Psoas muscle (tissue), 8 donors: ENCODE measurements around the gene SNCG. TPM values are rescaled to one million over a fixed set of nuclear protein-coding genes. Genes with fewer than 3 reads are reported as not detected.
A peak's percentile ranks its signal among the peaks of the same experiment; 100 is the strongest.
"Not testable (repeated sequence)": the region's sequence is repeated elsewhere in the genome, so short reads cannot be mapped to it uniquely, and the experiment has no call there.

Experiments
- ATAC-seq, 4 donors: fragments of 200-7000 bp; cut with Tn5 transposase; one replicate each; pipeline ENCODE4 v1.9.1; 2020; ENCODE audit warnings: moderate library complexity in 3 of 4, mild to moderate bottlenecking in 2 of 4
- DNase-seq, 2 donors: peaks; one replicate each; pipeline ENCODE4 v3.0.0-alpha.2; 2020
- H3K27ac ChIP-seq: fragments of 200-600 bp; one replicate; pipeline ENCODE4 v1.8.0; 2022
- H3K27me3 ChIP-seq, 3 donors: fragments of 200-600 bp in 1 of 3; one replicate each; pipeline versions ENCODE4 v1.6.1 to v1.8.0; 2013 to 2022; ENCODE audit warnings: low read length in 2 of 3, mild to moderate bottlenecking in 2 of 3, moderate library complexity in 1 of 3; ENCODE audit not compliant: insufficient read depth in 3 of 3
- H3K36me3 ChIP-seq, 2 donors: fragments of 200-600 bp in 1 of 2; one replicate each; pipeline versions ENCODE4 v1.6.1 to v1.8.0; 2013 to 2022; ENCODE audit warnings: low read depth in 1 of 2, mild to moderate bottlenecking in 1 of 2, moderate library complexity in 1 of 2; ENCODE audit not compliant: insufficient read depth in 1 of 2
- H3K4me1 ChIP-seq: fragments of 200-600 bp; one replicate; pipeline ENCODE4 v1.8.0; 2022
- H3K4me3 ChIP-seq: fragments of 200-600 bp; one replicate; pipeline ENCODE4 v1.8.0; 2022; ENCODE audit warnings: mild to moderate bottlenecking
- H3K9me3 ChIP-seq: fragments of 200-600 bp; one replicate; pipeline ENCODE4 v1.8.0; 2022
- CTCF ChIP-seq: fragments of 200-600 bp; IDR thresholded peaks from one replicate; pipeline ENCODE4 v1.8.0; 2022; ENCODE audit warnings: antibody characterized with exemption
- WGBS, 3 donors: extraction: QIAGEN DNeasy Blood & Tissue Kit; methylation state at CpG; one replicate each; pipeline versions ENCODE4 v1.1.6 to v1.1.7; 2013; 5-methylcytosine and 5-hydroxymethylcytosine counted together
- intact Hi-C, 2 donors: fragments of 100-400 bp; cut with DNase I; formaldehyde crosslinking; loops; one replicate each; pipeline versions ENCODE4 v1.11.0 to v1.14.2; 2022
- polyA plus RNA-seq, 3 donors: library from polyadenylated mRNA; stranded (reverse); fragments of 200-250 nt; gene quantifications; one replicate each; pipeline ENCODE4 v1.2.3, GENCODE V29; 2013
- total RNA-seq, 4 donors: library from RNA; stranded (reverse); fragmentation: NEBNext Ultra II Directional in 2 of 4; extraction: Animal tissue kit (Norgen Biotek cat#: 25700) in 2 of 4; gene quantifications; one replicate each; pipeline versions ENCODE4 v1.2.1 to v1.2.4, GENCODE V29; 2021 to 2023
- donor health status: healthy with polysubstance abuse.
- donor health status: DM: no; HTN: no; CAD: no; lungs with moderate emphysema.
- donor health status: Bipolar disorder and iron deficiency.
- donor health status: healthy.
- donor health status: DM: yes; HTN: yes; CAD: no.
- donor health status: DM: no; HTN: no; CAD: no.
- donor health status: DM: no; HTN: no; CAD: no.
- donor health status: DM: yes; HTN: yes; CAD: no.

SNCG gene
- total and polyA plus RNA-seq, 7 donors = 5.8 to 21.3 (median 11.0) TPM

DNA sequence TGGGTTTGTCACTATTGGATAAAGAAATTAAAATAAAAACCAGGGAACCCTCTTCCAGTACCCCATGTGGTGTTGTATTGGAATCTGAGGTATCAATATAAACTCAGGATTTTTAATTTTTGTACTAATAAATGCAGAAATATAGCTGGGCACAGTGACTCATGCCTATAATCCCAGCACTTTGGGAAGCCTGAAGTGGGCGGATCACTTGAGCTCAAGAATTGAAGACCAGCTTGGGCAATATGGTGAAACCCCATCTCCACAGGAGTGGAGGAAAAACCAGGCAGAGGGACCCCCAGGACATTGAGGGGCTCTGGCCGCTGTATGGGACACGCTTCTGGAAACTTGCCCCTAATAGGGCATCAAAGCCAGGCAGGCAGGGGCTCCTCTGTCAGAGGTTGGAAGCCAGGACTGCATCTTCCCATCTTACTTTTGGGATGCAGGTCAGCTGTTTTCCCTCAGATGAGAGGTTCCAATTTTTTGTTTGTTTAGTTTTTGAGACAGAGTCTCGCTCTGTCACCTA lies 21.0 kb downstream of the SNCG start:
- ATAC-seq = peak in 2 of 4 donors; percentile 13 to 40
- peak overlapping the region; percentile 86 for H3K27ac ChIP-seq
- intact Hi-C loops = loop anchor here (10.0 kb wide), 1 partner anchor 115 kb away; the partner anchor contains the start of genes GLUD1 (in 2 of the 2) and SHLD2 (in 2 of the 2)

DNA sequence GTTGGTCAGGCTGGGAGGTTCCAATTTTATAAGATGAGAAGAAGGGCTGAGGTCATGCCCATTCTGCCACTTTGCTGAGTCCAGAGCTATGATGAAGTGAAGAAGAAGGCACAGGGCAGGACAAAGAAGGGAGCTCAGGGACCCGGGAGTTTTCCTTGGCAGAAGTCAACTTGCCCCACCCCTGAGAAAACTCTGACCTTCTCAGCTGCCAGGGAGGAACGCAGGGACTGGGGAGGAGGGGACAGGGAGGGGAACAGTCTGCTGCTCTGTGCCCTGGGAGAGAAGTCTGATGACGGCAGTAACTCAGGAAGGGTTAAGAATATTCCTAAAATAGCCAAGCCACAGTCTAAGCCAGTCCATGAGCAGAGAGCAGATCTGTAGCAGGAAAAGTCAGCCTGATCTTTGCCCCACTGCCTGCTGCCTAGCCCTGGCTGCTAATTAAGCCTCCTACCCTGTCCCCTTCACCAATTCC lies 21.6 kb downstream of the SNCG start:
- intact Hi-C loops = loop anchor here (10.0 kb wide), 1 partner anchor 115 kb away; the partner anchor contains the start of genes GLUD1 (in 2 of the 2) and SHLD2 (in 2 of the 2)
- Histone ChIP-seq H3K27me3 (no peaks in the 10 kb centered on the region), H3K4me3 (peak overlapping the region; percentile 5), H3K9me3 (no peaks in the 10 kb centered on the region), H3K27ac (peak overlapping the region; percentile 86), H3K4me1 (peaks cover 39% of the 10 kb centered on the region), H3K36me3 (no peaks in the 10 kb centered on the region)
- ATAC-seq (peak; percentile 86 to 91 (median 88)), DNase-seq (peak in 1 of 2 donors; percentile 81)
- TF ChIP-seq CTCF = no peak
- WGBS, 3 donors = 0 to 6% (median 4%) methylated on average over 3 of the region's 3 CpGs

More for the DNA sequence above, 21.0 kb downstream of the SNCG start:
- no peaks in the 10 kb centered on the region for H3K27me3 ChIP-seq
- no peaks in the 10 kb centered on the region for H3K9me3 ChIP-seq
- peaks cover 39% of the 10 kb centered on the region for H3K4me1 ChIP-seq
- no peak for DNase-seq
- WGBS, 3 donors = 67 to 97% (median 89%) methylated on average over 4 of the region's 4 CpGs
- no peak for TF ChIP-seq CTCF
- no peaks in the 10 kb centered on the region for H3K36me3 ChIP-seq
- H3K4me3 ChIP-seq = no peak overlapping the region

- DNase-seq, H3K27me3 ChIP-seq, H3K4me3 ChIP-seq, H3K9me3 ChIP-seq, intact Hi-C loops, H3K36me3 ChIP-seq: not testable (repeated sequence)
- ATAC-seq = peak in 3 of 4 donors; percentile 50 to 73 (median 72)
- peaks cover 39% of the 10 kb centered on the region for H3K4me1 ChIP-seq
- WGBS, 3 donors = 51 to 83% (median 57%) methylated on average over 6 of the region's 6 CpGs
- H3K27ac ChIP-seq = peak overlapping the region; percentile 86
These were observed 22.6 kb downstream of the SNCG start for GRCh38 chr10:86981020-86981419.

DNA sequence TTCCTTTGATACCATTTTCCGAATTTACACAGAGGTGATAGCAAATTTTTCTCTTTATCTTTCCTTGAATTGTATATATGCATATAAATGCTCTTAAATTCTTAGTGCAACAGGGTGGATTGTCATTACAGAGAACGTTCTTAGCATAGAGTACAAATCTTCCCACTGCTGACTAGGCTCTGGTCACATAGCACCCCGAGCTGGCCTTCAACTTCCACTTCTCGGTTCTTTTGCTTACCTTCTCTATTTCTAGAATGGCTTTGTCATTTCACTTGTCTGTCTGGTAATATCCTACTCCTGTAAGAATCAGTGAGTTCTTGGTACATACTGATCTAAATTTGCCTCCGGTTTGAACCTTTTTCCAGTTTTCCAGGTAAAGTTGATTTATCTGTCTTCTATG lies 23.3 kb downstream of the SNCG start:
- H3K27me3 ChIP-seq = no peaks in the 10 kb centered on the region
- TF ChIP-seq CTCF = no peak
- no peaks in the 10 kb centered on the region for H3K36me3 ChIP-seq
- DNase-seq = no peak
- H3K4me3 ChIP-seq = no peak overlapping the region
- H3K9me3 ChIP-seq = no peaks in the 10 kb centered on the region
- ATAC-seq = no peak
- H3K4me1 ChIP-seq = peaks cover 39% of the 10 kb centered on the region
- WGBS, 3 donors = 62 to 94% (median 68%) methylated on average over 5 of the region's 5 CpGs
- H3K27ac ChIP-seq = peak overlapping the region; percentile 86
- intact Hi-C loops = no loop called here

GRCh38 chr10:86984498-86984897 lies 26.1 kb downstream of the SNCG start:
- 94 to 99% (median 96%) methylated on average over 2 to 4 of the region's 4 CpGs for WGBS, 3 donors
- intact Hi-C loops, H3K27me3 ChIP-seq, H3K36me3 ChIP-seq, H3K27ac ChIP-seq, H3K4me3 ChIP-seq, DNase-seq, ATAC-seq, H3K9me3 ChIP-seq: not testable (repeated sequence)
- H3K4me1 ChIP-seq = peaks cover 30% of the 10 kb centered on the region
